Colonic mucosa (tissue), 4 donors: ENCODE data around the gene ALKBH7. TPM values are rescaled to one million over a fixed set of nuclear protein-coding genes. Genes with fewer than 3 reads are reported as not detected.
A peak's percentile ranks its signal among the peaks of the same experiment; 100 is the strongest.

Experiments used
- DNase-seq: peaks from one replicate; pipeline ENCODE4 v3.0.0-alpha.2; 2020
- H3K27ac ChIP-seq: fragments of 200-600 bp; one replicate; pipeline ENCODE4 v1.8.0; 2021
- H3K27me3 ChIP-seq: fragments of 200-600 bp; one replicate; pipeline ENCODE4 v1.8.0; 2021
- H3K36me3 ChIP-seq: fragments of 200-600 bp; one replicate; pipeline ENCODE4 v1.8.0; 2021
- H3K4me1 ChIP-seq: fragments of 200-600 bp; one replicate; pipeline ENCODE4 v1.8.0; 2021; ENCODE audit warnings: mild to moderate bottlenecking
- H3K4me3 ChIP-seq: fragments of 200-600 bp; one replicate; pipeline ENCODE4 v1.8.0; 2021
- H3K9ac ChIP-seq, 2 donors: one replicate each; pipeline ENCODE4 v1.7.0; 2013; ENCODE audit warnings: control low read depth in 2 of 2, low read depth in 2 of 2, low read length in 2 of 2
- H3K9me3 ChIP-seq: fragments of 200-600 bp; one replicate; pipeline ENCODE4 v1.8.0; 2021
- intact Hi-C: fragments of 100-400 bp; cut with DNase I; formaldehyde crosslinking; loops from one replicate; pipeline ENCODE4 v1.14.1; 2022
- microRNA-seq: library from miRNA; unstranded; fragments of <30 nt; microRNA quantifications from one replicate; pipeline ENCODE4, GENCODE V29; 2019
- total RNA-seq, 2 donors: library from RNA; stranded (reverse); fragmentation: NEBNext Ultra II Directional in 1 of 2; extraction: Animal tissue kit (Norgen Biotek cat#: 25700) in 1 of 2; gene quantifications; one replicate each; pipeline ENCODE4 v1.2.1, GENCODE V29; 2021
- TF ChIP-seq, protein P1 (sequence below): fragments of 200-600 bp; IDR thresholded peaks from one replicate; pipeline ENCODE4 v1.8.0; 2022; ENCODE audit warnings: antibody characterized with exemption, mild to moderate bottlenecking
- donor health status: healthy.
- donor health status: DM: no; HTN: no; CAD: no.
- donor health status: DM: no; HTN: no; CAD: no.

ALKBH7 gene
- total RNA-seq, 2 donors from 2014 or later, result 135 to 150 TPM

DNA sequence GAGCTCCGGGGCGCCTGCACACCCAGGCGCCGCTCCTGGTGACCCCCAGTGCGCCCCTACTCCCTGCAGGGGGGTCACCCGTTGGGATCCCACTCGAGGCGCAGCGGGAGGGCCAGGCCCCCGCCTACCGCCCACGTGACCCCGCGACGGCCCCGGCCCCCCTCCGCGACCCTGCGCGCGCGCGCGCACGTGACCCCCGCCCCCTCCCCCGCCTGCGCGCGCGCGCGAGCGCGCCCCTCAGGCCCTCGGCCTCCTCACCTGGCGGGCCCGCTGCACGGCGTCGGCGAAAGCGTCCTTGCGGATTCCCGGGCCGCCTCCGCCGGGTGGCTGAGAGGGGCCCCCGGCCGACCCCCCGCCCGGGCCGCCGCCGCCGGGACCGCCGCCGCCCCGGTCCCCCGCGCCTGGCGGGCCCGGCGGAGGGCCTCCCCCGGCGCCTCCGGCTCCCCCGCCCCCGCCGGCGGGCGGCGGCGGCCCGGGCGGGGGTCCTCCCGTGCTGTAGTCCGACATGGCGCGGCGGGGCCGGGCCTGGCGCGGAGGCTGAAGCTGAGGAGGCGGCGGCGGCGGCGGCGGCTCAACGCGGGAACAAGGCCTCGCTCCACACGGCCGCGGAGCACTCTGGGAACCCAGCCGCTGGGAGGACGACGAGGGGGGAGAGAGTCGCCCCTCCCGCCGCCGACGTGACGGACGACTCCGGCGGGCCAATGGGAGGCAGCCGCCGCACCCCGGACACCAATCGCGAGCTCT is 51.8 kb downstream of the ALKBH7 start, which contains the start of gene KHSRP:
Gene KHSRP (minus strand): TSS at position 617 of the 744 bp plus-strand sequence. CDS start 110 bp downstream, at position 507.
- Histone ChIP-seq H3K4me3 (peak within 1 kb of the TSS; percentile 85), H3K36me3 (peaks cover 8% of the 10 kb centered on the region), H3K9ac (peak within 1 kb of the TSS; percentile 84 to 85), H3K9me3 (no peaks in the 10 kb centered on the region), H3K27me3 (no peaks in the 10 kb centered on the region), H3K4me1 (peaks cover 7% of the 10 kb centered on the region), H3K27ac (peak within 1 kb of the TSS; percentile 78)
- no peak for DNase-seq
- TF ChIP-seq, protein P1, sequence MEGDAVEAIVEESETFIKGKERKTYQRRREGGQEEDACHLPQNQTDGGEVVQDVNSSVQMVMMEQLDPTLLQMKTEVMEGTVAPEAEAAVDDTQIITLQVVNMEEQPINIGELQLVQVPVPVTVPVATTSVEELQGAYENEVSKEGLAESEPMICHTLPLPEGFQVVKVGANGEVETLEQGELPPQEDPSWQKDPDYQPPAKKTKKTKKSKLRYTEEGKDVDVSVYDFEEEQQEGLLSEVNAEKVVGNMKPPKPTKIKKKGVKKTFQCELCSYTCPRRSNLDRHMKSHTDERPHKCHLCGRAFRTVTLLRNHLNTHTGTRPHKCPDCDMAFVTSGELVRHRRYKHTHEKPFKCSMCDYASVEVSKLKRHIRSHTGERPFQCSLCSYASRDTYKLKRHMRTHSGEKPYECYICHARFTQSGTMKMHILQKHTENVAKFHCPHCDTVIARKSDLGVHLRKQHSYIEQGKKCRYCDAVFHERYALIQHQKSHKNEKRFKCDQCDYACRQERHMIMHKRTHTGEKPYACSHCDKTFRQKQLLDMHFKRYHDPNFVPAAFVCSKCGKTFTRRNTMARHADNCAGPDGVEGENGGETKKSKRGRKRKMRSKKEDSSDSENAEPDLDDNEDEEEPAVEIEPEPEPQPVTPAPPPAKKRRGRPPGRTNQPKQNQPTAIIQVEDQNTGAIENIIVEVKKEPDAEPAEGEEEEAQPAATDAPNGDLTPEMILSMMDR, result no peak
- intact Hi-C loops, result no loop called here

Small RNA genes within 50 kb of the gene (microRNA-seq; reads per million reads assigned to microRNA genes)
- gene MIR3940 (64.5 reads per million, percentile 48 among the genes with 10 or more reads in this experiment), gene MIR6790 (not detected), gene MIR6885 (3.3 reads per million)

Other genes with a start within 250 kb of the ALKBH7 start
- not detected for gene ACSBG2, start 237.1 kb upstream of the ALKBH7 start, total RNA-seq
- 10 to 100 TPM; 26.4 to 59.2 TPM for gene MLLT1, start 92.8 kb upstream of the ALKBH7 start, total RNA-seq
- not detected for gene ACER1, start 39.2 kb upstream of the ALKBH7 start, total RNA-seq
- 100 to 1,000 TPM in 1 of 2 donors, 10 to 100 TPM in 1; 70.0 to 122 TPM for gene CLPP, start 11.3 kb upstream of the ALKBH7 start, total RNA-seq
- 1 to 10 TPM; 1.7 to 6.0 TPM for gene PSPN, start 3.1 kb downstream of the ALKBH7 start, total RNA-seq
- 10 to 100 TPM; 58.2 to 73.6 TPM for gene GTF2F1, start 20.4 kb downstream of the ALKBH7 start, total RNA-seq
- 100 to 1,000 TPM; 210 to 433 TPM for gene KHSRP, start 52.0 kb downstream of the ALKBH7 start, total RNA-seq
- 1 to 10 TPM in 1 of 2 donors, not detected in 1; 1.8 TPM for gene SLC25A41, start 61.0 kb downstream of the ALKBH7 start, total RNA-seq
- gene SLC25A23, start 87.0 kb downstream of the ALKBH7 start, total RNA-seq, result 100 to 1,000 TPM; 124 to 151 TPM
- 100 to 1,000 TPM; 115 to 118 TPM for gene CRB3, start 91.5 kb downstream of the ALKBH7 start, total RNA-seq
- 1 to 10 TPM; 2.5 to 2.9 TPM for gene DENND1C, start 109.0 kb downstream of the ALKBH7 start, total RNA-seq
- gene TUBB4A, start 129.5 kb downstream of the ALKBH7 start, total RNA-seq, result 1 to 10 TPM in 1 of 2 donors, under 1 TPM in 1; 0.44 to 1.4 TPM
- 1 to 10 TPM in 1 of 2 donors, under 1 TPM in 1; 0.79 to 4.0 TPM for gene TNFSF9, start 158.2 kb downstream of the ALKBH7 start, total RNA-seq
- under 1 TPM; 0.27 to 0.57 TPM for gene CD70, start 218.4 kb downstream of the ALKBH7 start, total RNA-seq